GM21360 (cell line): ENCODE data around the gene FCHSD1.

Source experiments
- ATAC-seq: cut with Tn5 transposase; IDR thresholded peaks from one replicate; pipeline ENCODE4 v1.9.1; 2021; ENCODE audit warnings: mild to moderate bottlenecking, moderate library complexity; ENCODE audit not compliant: unreplicated experiment

Gene FCHSD1

DNA sequence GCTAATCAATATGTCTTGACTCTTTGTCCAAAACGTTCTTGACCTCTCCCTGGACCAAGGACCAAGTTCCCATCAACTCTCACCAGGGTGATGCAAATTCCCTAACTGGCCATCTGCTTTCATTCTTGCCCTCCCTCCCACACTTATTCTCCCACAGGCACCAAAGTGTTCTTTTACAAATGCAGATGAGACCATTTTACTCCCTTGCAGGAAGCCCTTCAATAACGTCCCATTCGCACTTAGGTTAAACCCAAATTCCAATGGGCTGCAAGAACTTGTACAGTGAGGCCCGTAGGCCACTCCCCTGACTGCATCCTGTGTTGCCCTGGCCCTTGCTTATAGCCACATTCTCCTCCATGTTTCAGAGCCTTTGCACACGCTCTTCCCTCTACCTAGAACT, 23.5 kb upstream of the FCHSD1 start:
- no peak for ATAC-seq

DNA sequence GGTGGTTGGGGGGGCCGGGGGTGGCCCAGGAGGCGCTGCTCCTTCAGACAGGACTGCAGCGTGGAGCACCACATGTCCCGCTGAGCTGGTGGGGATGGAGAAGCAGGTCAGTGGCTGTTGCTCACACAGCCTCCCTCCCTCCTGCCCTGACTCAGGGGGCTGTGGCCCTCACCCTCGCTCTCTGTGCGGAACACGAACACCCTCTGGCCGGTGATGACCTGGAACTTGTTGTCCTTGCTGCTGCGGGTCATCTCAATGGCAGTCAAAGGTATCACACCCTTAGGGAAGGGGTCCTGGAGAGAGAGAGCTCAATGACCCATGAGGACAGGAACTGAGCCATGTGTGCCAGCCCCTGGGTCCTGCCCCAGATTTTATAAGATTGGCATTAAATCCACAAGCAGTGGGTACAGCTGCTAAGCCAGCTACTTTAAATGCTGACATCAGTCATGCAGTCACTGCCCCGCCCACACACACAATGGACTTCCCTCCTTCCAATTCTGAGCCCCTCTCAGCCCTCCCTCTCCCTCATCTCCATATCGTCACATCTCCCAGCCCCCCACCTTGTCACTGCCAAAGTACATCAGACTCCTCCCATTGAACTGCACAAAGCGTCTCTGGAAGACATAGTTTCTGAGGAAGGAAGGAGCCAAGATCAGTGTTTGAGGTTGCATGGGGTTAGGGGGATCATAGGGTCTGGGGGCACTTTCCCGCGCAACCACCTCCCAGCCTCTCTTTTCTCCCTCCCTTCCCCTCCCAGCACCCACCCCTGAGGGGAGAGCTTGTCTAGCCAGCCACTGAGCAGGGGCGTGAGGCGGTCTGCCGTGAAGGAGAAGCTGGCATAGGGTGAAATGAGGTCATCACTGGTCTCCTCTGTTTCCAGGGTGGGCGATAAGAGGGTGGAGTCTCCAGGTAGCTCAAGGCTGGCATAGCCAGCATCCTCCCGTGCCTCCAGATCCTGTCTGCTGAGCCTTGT, 21.9 kb upstream of the FCHSD1 start:
- ATAC-seq, result no peak

- ATAC-seq, result no peak
These were observed 21.0 kb upstream of the FCHSD1 start for GRCh38 chr5:141672071-141672840.

DNA sequence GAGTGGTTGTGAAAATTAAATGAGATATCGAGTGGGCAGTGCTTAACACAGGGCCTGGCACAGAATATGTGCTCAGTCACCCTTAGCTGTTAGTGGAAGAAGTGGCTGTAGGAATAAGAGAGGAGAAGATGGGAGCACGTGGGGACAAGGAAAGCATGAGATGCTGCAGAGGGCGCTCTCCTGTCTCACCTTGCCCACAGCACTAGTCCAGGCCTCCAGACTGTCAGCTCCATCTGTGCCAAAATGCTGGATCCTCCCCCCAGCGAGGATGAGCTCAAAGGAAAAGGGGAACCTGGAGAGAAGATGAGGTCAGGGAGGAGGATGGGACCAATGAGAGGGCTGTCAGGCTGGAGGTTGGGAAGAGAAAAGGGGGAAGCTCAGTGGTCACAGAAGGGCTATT, 18.3 kb upstream of the FCHSD1 start:
- ATAC-seq, result no peak

DNA sequence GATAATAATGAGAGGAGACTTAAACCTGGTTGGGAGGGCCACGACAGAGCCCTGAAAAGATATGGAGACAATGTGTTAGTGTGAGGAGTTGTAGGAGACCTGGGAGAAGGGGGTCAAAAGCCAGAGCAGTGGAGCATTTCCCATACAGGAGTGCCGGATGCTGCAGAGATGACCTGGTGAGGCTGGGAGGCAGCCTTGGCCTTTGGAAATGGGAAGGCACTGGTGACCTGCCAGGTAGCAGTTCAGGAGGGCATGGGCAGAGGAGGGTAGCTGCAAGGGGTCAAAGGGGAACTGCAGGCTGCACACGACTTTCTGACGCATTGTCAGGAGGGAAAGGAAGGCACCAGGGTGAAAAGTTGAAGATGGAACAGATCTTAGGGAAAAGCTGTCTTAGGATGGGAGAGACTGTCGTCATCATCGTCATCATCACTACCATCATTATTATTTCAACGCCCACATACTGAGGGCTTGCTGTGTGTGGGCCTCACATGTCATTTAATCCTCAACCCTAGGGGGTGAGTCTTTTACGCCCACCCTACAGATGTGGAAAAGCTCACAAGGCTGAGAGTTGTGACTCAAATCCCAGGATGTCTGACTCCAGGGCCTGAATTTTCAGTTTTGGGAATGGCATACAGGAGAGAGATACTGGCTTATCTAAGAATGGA, 17.5 kb upstream of the FCHSD1 start:
- no peak for ATAC-seq

DNA sequence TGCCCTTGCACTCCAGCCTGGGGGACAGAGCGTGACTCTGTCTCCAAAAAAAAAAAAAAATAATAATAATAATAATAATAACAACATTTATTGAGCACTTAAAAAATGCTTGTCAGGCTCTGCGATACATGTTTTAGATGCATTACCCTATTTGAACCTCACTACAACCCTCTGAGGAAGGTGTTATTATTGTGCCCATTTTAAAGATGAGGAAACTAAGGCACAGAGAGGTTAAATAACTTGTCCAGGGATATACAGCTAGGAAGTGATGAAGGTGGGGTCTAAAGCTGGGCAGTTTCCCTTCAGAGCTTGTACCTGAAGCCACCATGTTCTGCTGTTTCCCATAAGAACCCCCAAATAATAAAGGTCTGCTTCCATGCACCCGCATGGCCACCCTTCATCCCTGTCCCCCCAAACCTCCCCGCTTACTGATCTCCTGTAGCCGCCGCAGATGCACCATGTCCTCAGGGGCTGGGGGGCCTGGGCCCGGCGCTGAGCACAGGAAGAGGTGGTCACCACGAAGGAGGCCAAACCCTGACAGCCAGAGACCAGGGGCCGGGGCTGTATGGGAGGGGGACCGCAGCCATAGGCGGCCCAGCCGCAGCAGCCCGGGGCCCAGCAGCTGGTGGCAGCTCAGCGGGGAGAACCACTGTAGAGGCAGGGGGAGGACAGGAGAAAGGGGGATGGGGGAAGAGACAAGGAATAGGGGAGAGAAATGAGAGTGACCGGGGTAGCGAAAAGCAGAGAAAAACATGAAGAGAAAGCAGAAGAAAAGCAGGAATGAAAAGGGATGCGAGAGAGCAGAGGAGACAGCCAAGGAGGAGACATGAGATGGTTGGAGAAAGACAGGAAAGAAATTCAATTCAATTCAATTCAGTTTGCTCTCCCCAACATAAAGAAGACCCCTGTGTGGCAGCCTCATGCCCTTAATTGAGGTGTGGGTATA, 15.1 kb upstream of the FCHSD1 start:
- ATAC-seq, result no peak

DNA sequence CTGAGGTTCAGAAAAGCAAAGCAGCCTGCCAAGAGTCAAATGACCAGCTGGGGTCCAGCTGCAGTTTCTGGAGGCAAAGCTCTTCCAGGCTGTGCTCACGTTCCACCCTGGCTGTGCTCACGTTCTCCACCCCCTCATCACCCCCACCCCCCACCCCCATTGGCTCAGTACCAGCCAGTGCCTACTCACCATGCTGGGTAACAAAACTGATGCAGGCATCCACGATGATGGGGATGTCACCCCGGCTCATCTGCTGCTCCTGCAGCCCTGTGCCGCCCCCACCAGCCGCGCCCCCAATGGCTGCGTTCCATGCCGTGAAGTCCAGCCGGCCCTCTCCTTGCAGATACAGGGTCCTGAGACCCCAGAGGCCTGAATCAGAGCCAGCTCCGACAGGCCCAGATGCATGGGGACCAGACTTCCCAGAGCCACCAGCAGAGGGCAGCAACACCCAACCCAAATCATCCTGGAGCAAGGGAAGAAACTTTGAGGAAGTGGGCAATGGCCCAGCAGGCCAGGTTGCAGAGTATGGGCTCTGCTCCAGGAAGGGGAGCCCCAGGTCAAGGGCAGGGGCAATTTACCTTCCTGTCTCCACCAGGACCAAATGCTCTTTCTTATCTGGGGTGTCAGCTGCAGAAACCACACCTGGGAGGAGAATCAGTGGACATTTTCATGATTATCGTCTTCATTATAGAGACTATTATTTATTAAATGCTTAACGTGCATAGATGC, 13.7 kb upstream of the FCHSD1 start:
- peak; percentile 88 for ATAC-seq

- ATAC-seq, result no peak
These were observed 12.3 kb upstream of the FCHSD1 start for GRCh38 chr5:141663506-141663905.

GRCh38 chr5:141662028-141662427, 10.8 kb upstream of the FCHSD1 start:
- ATAC-seq, result no peak

- ATAC-seq, result no peak
These were observed 6.8 kb upstream of the FCHSD1 start for GRCh38 chr5:141657937-141658545.

DNA sequence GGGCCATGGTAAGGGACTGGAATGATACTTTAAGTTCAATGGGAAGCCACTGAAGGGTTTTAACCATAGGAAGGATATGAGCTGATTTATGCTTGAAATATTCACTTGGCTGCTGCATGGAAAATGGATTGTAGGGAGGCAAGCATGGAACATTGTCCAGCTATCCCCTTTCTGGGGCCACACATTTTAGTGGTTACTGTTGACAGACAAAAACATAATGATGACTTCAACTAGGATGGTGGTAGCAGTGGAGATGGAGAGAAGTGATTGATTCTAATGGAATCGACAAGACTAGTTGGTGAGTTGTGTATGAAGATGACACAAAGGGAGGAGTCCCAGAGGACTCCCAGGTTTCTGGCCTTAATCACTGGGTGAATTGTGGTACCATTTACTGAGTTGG, 6.2 kb upstream of the FCHSD1 start:
- no peak for ATAC-seq

GRCh38 chr5:141656396-141656795, 5.2 kb upstream of the FCHSD1 start:
- no peak for ATAC-seq

DNA sequence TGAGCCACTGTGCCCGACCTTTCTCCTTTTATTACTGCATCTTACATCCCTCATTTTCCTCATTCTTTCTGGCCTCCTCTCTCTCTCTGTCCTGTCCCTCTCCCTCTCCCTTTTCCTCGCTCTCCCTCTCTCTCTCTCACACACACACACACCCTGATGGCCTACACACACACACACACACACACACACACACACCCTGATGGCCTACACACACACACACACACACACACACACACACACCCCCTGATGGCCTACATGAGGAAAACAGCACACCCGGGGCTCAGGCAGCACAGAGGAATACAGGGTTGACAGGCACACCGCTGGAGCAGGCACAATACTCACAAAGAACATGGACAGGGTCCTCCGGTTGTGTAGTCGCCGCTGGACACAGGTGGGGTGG, 3.8 kb upstream of the FCHSD1 start:
- no peak for ATAC-seq

DNA sequence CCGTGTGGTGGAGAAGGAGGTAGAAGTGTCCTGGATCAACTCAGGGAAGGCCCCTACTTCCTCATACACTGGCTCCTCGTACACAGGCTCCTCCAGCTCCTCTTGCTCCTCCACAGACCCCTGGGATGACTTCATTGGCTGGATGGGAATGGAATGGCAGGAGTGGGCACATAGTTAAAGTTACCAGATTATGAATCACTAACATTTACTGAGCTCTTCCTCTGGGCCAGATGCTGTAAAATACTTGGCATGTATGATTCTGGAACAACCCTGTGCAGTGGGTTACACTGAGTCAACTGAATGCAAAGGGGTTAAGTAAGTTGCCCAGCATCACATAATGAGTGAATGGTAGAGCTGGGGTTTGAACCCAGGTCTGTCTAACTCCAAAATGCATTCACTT, 3.1 kb upstream of the FCHSD1 start:
- no peak for ATAC-seq

DNA sequence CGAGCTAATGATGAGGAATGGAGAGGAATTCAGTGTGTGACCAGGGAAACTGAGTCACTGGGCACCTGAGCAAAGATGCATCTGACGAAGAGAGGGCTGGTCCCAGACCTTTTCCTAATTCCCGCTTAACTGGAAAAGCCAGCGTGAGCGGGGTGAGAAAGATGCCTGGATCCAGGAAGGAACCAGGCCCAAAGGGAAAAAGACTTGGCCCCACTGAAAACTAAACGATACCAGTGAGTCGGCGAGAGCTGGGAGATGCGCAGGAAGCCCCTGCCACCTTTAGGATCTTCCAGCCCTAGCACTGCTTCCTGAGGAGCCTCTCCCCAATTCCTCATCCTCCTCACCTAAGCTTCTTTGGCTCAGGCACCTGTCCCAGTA, 499 bp upstream of the FCHSD1 start:
- ATAC-seq, result no peak

DNA sequence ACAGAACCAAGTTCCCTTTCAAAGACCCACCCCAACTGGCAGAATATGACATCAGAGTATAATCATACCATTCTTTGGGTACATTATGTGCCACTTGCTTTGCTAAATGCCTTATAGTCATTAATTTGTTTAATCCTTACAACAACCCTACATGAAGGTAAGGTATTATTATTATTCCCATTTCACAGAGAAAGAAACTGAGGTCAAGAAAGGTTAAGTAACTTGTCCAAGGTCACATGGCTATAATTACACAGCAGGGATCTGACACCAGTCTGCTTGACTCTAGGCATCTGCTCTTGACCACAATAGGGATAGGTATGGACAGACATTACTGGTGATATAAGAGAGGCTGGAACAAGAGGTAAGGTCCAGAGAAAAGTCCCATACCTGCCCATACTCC, 1.2 kb downstream of the FCHSD1 start:
- no peak for ATAC-seq

DNA sequence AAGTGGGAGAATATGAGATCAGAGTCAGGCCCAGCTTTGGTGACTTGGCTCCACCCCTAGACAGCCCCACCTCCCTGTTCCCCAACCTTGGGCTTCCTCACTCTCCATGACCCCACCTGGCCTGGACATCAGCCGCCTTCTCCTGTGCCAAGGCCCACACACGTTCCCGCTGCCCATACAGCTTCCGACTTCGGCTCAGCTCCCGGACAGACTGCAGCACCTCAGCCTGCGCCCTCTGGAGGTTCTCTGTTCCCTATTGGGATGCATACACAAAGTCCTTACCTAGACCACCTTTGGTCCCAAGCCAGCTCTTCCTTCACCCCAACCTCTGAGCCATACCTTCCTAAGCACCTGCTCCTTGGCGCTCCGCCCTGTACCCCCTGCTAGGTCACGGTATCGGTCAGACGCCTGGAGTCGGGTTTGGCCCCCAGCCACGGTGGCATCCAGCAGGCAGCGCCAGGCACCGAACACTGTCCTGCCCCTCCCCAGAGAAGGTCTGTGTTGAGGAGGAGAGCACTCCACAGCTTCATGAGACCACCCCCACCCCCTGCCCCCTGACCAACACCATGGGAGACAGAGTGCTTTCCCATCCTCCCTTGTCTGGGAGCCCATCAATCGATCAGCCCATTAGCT, 2.0 kb downstream of the FCHSD1 start:
- ATAC-seq, result no peak

GRCh38 chr5:141647851-141648250, 3.4 kb downstream of the FCHSD1 start:
- no peak for ATAC-seq

- ATAC-seq, result no peak
These were observed 4.0 kb downstream of the FCHSD1 start for GRCh38 chr5:141647242-141647641.
